CD14-positive monocyte (primary cell): Measurements from ENCODE around the gene AFF1. TPM values are rescaled to one million over a fixed set of nuclear protein-coding genes. Genes with fewer than 3 reads are reported as not detected.
"Not testable (repeated sequence)": the region's sequence is repeated elsewhere in the genome, so short reads cannot be mapped to it uniquely, and the experiment has no call there.

Source experiments
- DNase-seq, 3 donors: peaks; one replicate each; pipeline ENCODE4 v3.0.0-alpha.2; 2011 to 2022
- H2AFZ ChIP-seq: 2 replicates; pipeline ENCODE4 v1.6.0; 2012; ENCODE audit warnings: mild to moderate bottlenecking, low read depth, low read length, inconsistent platforms; ENCODE audit not compliant: insufficient read depth, poor library complexity, severe bottlenecking
- H3K27ac ChIP-seq, 2 donors: 1 replicate in 1 of 2; 2 replicates in 1 of 2; pipeline ENCODE4 v1.5.1; 2012 to 2013; ENCODE audit warnings: low read length in 2 of 2, control low read depth in 1 of 2, inconsistent platforms in 1 of 2, low read depth in 1 of 2, mild to moderate bottlenecking in 1 of 2
- H3K27me3 ChIP-seq, 2 donors: one replicate each; pipeline versions ENCODE4 v1.6.0 to v1.6.1; 2011 to 2013; ENCODE audit warnings: low read length in 2 of 2; ENCODE audit not compliant: control insufficient read depth in 2 of 2, insufficient read depth in 2 of 2
- H3K36me3 ChIP-seq, 2 donors: replicated peaks in 1 of 2; 1 replicate in 1 of 2; 2 replicates in 1 of 2; pipeline versions ENCODE4 v1.5.1 to v1.6.1; 2012 to 2013; ENCODE audit warnings: low read length in 2 of 2, control low read depth in 1 of 2, inconsistent platforms in 1 of 2, mild to moderate bottlenecking in 1 of 2; ENCODE audit not compliant: insufficient read depth in 2 of 2, control insufficient read depth in 1 of 2
- H3K4me1 ChIP-seq, 2 donors: 1 replicate in 1 of 2; 2 replicates in 1 of 2; pipeline versions ENCODE4 v1.5.1 to v1.6.1; 2012 to 2013; ENCODE audit warnings: low read length in 2 of 2, control low read depth in 1 of 2, inconsistent platforms in 1 of 2, mild to moderate bottlenecking in 1 of 2, moderate library complexity in 1 of 2; ENCODE audit not compliant: insufficient read depth in 2 of 2, control insufficient read depth in 1 of 2
- H3K4me2 ChIP-seq: replicated peaks from 2 replicates; pipeline ENCODE3; 2012; ENCODE audit warnings: low read length, moderate library complexity, mild to moderate bottlenecking; ENCODE audit not compliant: poor library complexity, severe bottlenecking; ENCODE audit errors: extremely low read depth
- H3K4me3 ChIP-seq, 3 experiments: fragments of 200-600 bp in 1 of 3; sonication (generic) in 1 of 3; replicated peaks in 1 of 3; 1 replicate in 2 of 3; 2 replicates in 1 of 3; pipeline ENCODE4 v1.5.1; 2011 to 2013; ENCODE audit warnings: low read length in 3 of 3, mild to moderate bottlenecking in 3 of 3, control low read depth in 2 of 3, low read depth in 2 of 3, inconsistent platforms in 1 of 3, moderate library complexity in 1 of 3
- H3K79me2 ChIP-seq: 2 replicates; pipeline ENCODE4 v1.6.0; 2012; ENCODE audit warnings: mild to moderate bottlenecking, control low read depth, inconsistent platforms, low read length, moderate library complexity; ENCODE audit not compliant: insufficient read depth
- H3K9ac ChIP-seq: 2 replicates; pipeline ENCODE4 v1.6.0; 2017; ENCODE audit warnings: low read length, mild to moderate bottlenecking; ENCODE audit not compliant: insufficient read depth, poor library complexity, severe bottlenecking
- H3K9me3 ChIP-seq, 2 donors: replicated peaks in 1 of 2; 1 replicate in 1 of 2; 2 replicates in 1 of 2; pipeline versions ENCODE4 v1.5.1 to v1.6.1; 2012 to 2013; ENCODE audit warnings: low read length in 2 of 2, control low read depth in 1 of 2; ENCODE audit not compliant: control insufficient read depth in 1 of 2, insufficient read depth in 1 of 2
- H4K20me1 ChIP-seq: 2 replicates; pipeline ENCODE4 v1.6.0; 2012; ENCODE audit warnings: mild to moderate bottlenecking, low read length, control low read depth, moderate library complexity; ENCODE audit not compliant: insufficient read depth
- H3K27ac Mint-ChIP-seq, 7 donors: one replicate each; pipeline ENCODE4 v1.8.0; 2020; ENCODE audit warnings: mild to moderate bottlenecking in 7 of 7, mixed read lengths in 7 of 7, moderate library complexity in 6 of 7, inconsistent platforms in 2 of 7
- H3K27me3 Mint-ChIP-seq, 3 donors: one replicate each; pipeline ENCODE4 v1.8.0; 2021 to 2022; ENCODE audit warnings: low read depth in 3 of 3, mild to moderate bottlenecking in 3 of 3, mixed read lengths in 3 of 3, moderate library complexity in 3 of 3, inconsistent platforms in 1 of 3
- H3K36me3 Mint-ChIP-seq, 2 donors: one replicate each; pipeline ENCODE4 v1.8.0; 2020; ENCODE audit warnings: mixed read lengths in 2 of 2, inconsistent platforms in 1 of 2, mild to moderate bottlenecking in 1 of 2
- H3K4me1 Mint-ChIP-seq: one replicate; pipeline ENCODE4 v1.8.0; 2020; ENCODE audit warnings: mild to moderate bottlenecking, mixed read lengths
- H3K4me3 Mint-ChIP-seq, 2 donors: one replicate each; pipeline ENCODE4 v1.8.0; 2020; ENCODE audit warnings: mild to moderate bottlenecking in 2 of 2, mixed read lengths in 2 of 2, moderate library complexity in 1 of 2
- H3K9me3 Mint-ChIP-seq, 7 donors: one replicate each; pipeline ENCODE4 v1.8.0; 2020 to 2022; ENCODE audit warnings: mixed read lengths in 7 of 7, mild to moderate bottlenecking in 6 of 7, moderate library complexity in 6 of 7, inconsistent platforms in 2 of 7
- CTCF ChIP-seq: fragments of 200-600 bp; IDR thresholded peaks from one replicate; pipeline ENCODE4 v1.8.0; 2022; ENCODE audit warnings: antibody characterized with exemption, mild to moderate bottlenecking
- WGBS: methylation state at CpG from one replicate; pipeline ENCODE4 v1.1.5; 2013; ENCODE audit warnings: missing lambda C conversion rate; ENCODE audit not compliant: insufficient coverage; 5-methylcytosine and 5-hydroxymethylcytosine counted together
- intact Hi-C, 2 donors: fragments of 100-400 bp; cut with micrococcal nuclease; formaldehyde crosslinking; loops; one replicate each; pipeline versions ENCODE4 v1.15.0 to v1.15.1; 2023
- polyA plus RNA-seq, 3 donors: library from polyadenylated mRNA; depleted of rRNA in 1 of 3; unstranded in 2 of 3; stranded (reverse) in 1 of 3; fragments of 300-500 nt in 2 of 3; fragments of >200 nt in 1 of 3; fragmentation: Illumina TruSeq in 2 of 3; gene quantifications; 1 replicate in 2 of 3; 2 replicates in 1 of 3; pipeline ENCODE4 v1.2.3, GENCODE V29; 2012 to 2021

AFF1 gene
- polyA plus RNA-seq, 3 donors = 7.5 to 20.9 (median 16.3) TPM

DNA sequence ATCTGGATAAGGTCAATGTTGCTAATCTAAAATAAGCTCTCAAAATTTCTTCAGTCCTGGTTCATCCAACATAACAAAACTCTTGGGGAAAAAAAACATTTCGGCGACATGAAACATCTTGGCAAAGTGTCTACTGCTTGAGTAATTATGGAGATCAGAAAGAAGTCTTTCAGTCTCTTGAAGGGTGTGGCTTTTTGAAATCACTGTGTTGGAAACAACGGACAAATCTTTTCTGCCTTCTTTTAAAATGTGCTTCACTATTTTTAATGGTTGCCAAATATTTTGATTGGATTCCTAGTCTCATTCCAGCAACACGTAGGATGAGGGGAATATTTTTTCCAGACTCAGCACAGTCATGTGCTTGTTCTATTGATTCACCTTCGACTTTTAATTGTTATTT lies 147.0 kb downstream of the AFF1 start:
- H3K9me3 Mint-ChIP-seq = no peaks in the 10 kb centered on the region
- Histone ChIP-seq H3K36me3 (peaks cover 0 to 9% of the 10 kb centered on the region in 2 donors), H3K27ac (no peak overlapping the region), H3K27me3 (no peaks in the 10 kb centered on the region), H4K20me1 (peaks cover 72% of the 10 kb centered on the region), H3K9me3 (no peaks in the 10 kb centered on the region), H3K4me1 (peaks cover 3 to 6% of the 10 kb centered on the region in 2 donors), H3K9ac (no peak overlapping the region), H2AFZ (no peak overlapping the region), H3K4me3 (no peak overlapping the region), H3K4me2 (no peak overlapping the region), H3K79me2 (peaks cover 62% of the 10 kb centered on the region)
- H3K27ac Mint-ChIP-seq = no peak overlapping the region
- H3K36me3 Mint-ChIP-seq = peaks cover 17 to 24% of the 10 kb centered on the region in 2 donors
- no CpG with 5 or more reads among the region's 5 CpGs for WGBS
- no peak overlapping the region for H3K4me3 Mint-ChIP-seq
- peaks cover 16% of the 10 kb centered on the region for H3K4me1 Mint-ChIP-seq
- no peaks in the 10 kb centered on the region for H3K27me3 Mint-ChIP-seq
- intact Hi-C loops = no loop called here
- no peak for TF ChIP-seq CTCF
- DNase-seq = no peak

- H2AFZ ChIP-seq, H3K9me3 Mint-ChIP-seq, H3K27me3 ChIP-seq, intact Hi-C loops, H3K9ac ChIP-seq, H3K27me3 Mint-ChIP-seq, H3K4me2 ChIP-seq, H3K27ac ChIP-seq, H3K4me3 Mint-ChIP-seq, H3K4me3 ChIP-seq, H3K9me3 ChIP-seq, DNase-seq: not testable (repeated sequence)
- Mint-ChIP-seq H3K36me3 (peaks cover 28 to 38% of the 10 kb centered on the region in 2 donors), H3K4me1 (peaks cover 21% of the 10 kb centered on the region), H3K27ac (peak overlapping the region in 4 of 7 donors; percentile 40 to 88 (median 62))
- Histone ChIP-seq H3K36me3 (peaks cover 12 to 27% of the 10 kb centered on the region in 2 donors), H4K20me1 (peaks cover 41% of the 10 kb centered on the region), H3K4me1 (peaks cover 10 to 13% of the 10 kb centered on the region in 2 donors), H3K79me2 (peaks cover 32% of the 10 kb centered on the region)
- WGBS = 100% methylated on average over 4 of the region's 11 CpGs
Observed at GRCh38 chr4:87085732-87086131, 150.9 kb downstream of the AFF1 start.
